Thymus (tissue), 11 donors: ENCODE measurements around the gene PLAAT5. TPM values are rescaled to one million over a fixed set of nuclear protein-coding genes. Genes with fewer than 3 reads are reported as not detected.
"Not testable (repeated sequence)": the region's sequence is repeated elsewhere in the genome, so short reads cannot be mapped to it uniquely, and the experiment has no call there.

ENCODE experiments used
- DNase-seq, 9 donors: peaks; one replicate each; pipeline ENCODE4 v3.0.0-alpha.2; 2013; ENCODE audit warnings: low spot score in 9 of 9, low read depth in 6 of 9, missing footprints in 1 of 9
- H3K27ac ChIP-seq, 2 donors: one replicate each; pipeline ENCODE4 v1.5.1; 2013; ENCODE audit warnings: control low read depth in 1 of 2, low read depth in 1 of 2, low read length in 1 of 2, mild to moderate bottlenecking in 1 of 2, moderate library complexity in 1 of 2
- H3K27me3 ChIP-seq, 2 donors: one replicate each; pipeline ENCODE4 v1.5.1; 2013; ENCODE audit warnings: low read length in 1 of 2; ENCODE audit not compliant: control insufficient read depth in 2 of 2, insufficient read depth in 1 of 2
- H3K36me3 ChIP-seq, 2 donors: one replicate each; pipeline ENCODE4 v1.5.1; 2013; ENCODE audit warnings: low read length in 1 of 2, mild to moderate bottlenecking in 1 of 2, moderate library complexity in 1 of 2; ENCODE audit not compliant: control insufficient read depth in 2 of 2, insufficient read depth in 2 of 2
- H3K4me1 ChIP-seq, 2 donors: one replicate each; pipeline ENCODE4 v1.5.1; 2013; ENCODE audit warnings: low read length in 2 of 2; ENCODE audit not compliant: control insufficient read depth in 2 of 2, insufficient read depth in 2 of 2
- H3K4me3 ChIP-seq, 2 donors: one replicate each; pipeline ENCODE4 v1.5.1; 2013; ENCODE audit warnings: low read length in 2 of 2, control low read depth in 1 of 2, mild to moderate bottlenecking in 1 of 2
- H3K9me3 ChIP-seq, 2 donors: one replicate each; pipeline ENCODE4 v1.5.1; 2013; ENCODE audit warnings: low read length in 1 of 2, mild to moderate bottlenecking in 1 of 2; ENCODE audit not compliant: control insufficient read depth in 2 of 2, insufficient read depth in 1 of 2
- WGBS: extraction: QIAGEN DNeasy Blood & Tissue Kit; methylation state at CpG from one replicate; pipeline ENCODE4 v1.1.7; 2013; 5-methylcytosine and 5-hydroxymethylcytosine counted together
- polyA plus RNA-seq: library from polyadenylated mRNA; stranded (reverse); fragments of 200-250 nt; gene quantifications from one replicate; pipeline ENCODE4 v1.2.3, GENCODE V29; 2013
- total RNA-seq: library from RNA; stranded (reverse); fragments of 120-200 nt; gene quantifications from one replicate; pipeline ENCODE4 v1.2.4, GENCODE V29; 2013
- donor health status: healthy.

Gene PLAAT5
- total and polyA plus RNA-seq, 2 donors = 0.11 to 0.19 TPM

GRCh38 chr11:63443714-63444113 is 47.3 kb downstream of the PLAAT5 start:
- Histone ChIP-seq H3K4me3 (no peak overlapping the region), H3K27me3 (no peaks in the 10 kb centered on the region), H3K36me3 (no peaks in the 10 kb centered on the region), H3K27ac (no peak overlapping the region), H3K9me3 (no peaks in the 10 kb centered on the region), H3K4me1 (no peaks in the 10 kb centered on the region)
- 80% methylated on average over 1 of the region's 1 CpG for WGBS
- no peak for DNase-seq

GRCh38 chr11:63435831-63436230 is 55.1 kb downstream of the PLAAT5 start:
- 17% methylated on average over 4 of the region's 4 CpGs for WGBS
- H3K27ac ChIP-seq, H3K36me3 ChIP-seq, H3K9me3 ChIP-seq, H3K4me3 ChIP-seq, H3K4me1 ChIP-seq, H3K27me3 ChIP-seq, DNase-seq: not testable (repeated sequence)

- not testable (repeated sequence) for DNase-seq
Measured at GRCh38 chr11:63435351-63435750, 55.6 kb downstream of the PLAAT5 start.

DNA sequence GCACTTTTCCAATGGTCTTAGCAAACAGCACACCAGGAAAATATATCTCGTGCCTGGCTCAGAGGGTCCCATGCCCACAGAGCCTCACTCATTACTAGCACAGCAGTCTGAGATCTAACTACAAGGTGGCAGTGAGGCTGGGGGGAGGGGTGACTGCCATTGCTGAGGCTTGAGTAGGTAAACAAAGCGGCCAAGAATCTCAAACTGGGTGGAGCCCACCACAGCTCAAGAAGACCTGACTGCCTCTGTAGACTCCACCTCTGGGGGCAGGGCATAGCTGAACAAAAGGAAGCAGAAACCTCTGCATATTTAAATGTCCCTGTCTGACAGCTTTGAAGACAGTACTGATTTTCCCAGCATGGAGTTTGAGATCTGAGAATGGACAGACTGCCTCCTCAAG is 60.2 kb downstream of the PLAAT5 start:
- not testable (repeated sequence) for H3K4me3 ChIP-seq, DNase-seq, H3K36me3 ChIP-seq, H3K4me1 ChIP-seq, H3K27me3 ChIP-seq, H3K27ac ChIP-seq, H3K9me3 ChIP-seq
- WGBS = 63% methylated on average over 2 of the region's 2 CpGs

More at GRCh38 chr11:63435351-63435750, 55.6 kb downstream of the PLAAT5 start:
- H3K27me3 ChIP-seq, H3K4me1 ChIP-seq, H3K27ac ChIP-seq, H3K4me3 ChIP-seq, H3K9me3 ChIP-seq, H3K36me3 ChIP-seq: not testable (repeated sequence)
- 86% methylated on average over 21 of the region's 22 CpGs for WGBS

GRCh38 chr11:63427971-63428508 is 62.9 kb downstream of the PLAAT5 start:
- H3K27ac ChIP-seq = no peak overlapping the region
- H3K4me3 ChIP-seq = no peak overlapping the region
- WGBS = 92% methylated on average over 2 of the region's 2 CpGs
- no peaks in the 10 kb centered on the region for H3K4me1 ChIP-seq
- no peaks in the 10 kb centered on the region for H3K36me3 ChIP-seq
- no peaks in the 10 kb centered on the region for H3K9me3 ChIP-seq
- no peaks in the 10 kb centered on the region for H3K27me3 ChIP-seq
- no peak for DNase-seq

- Histone ChIP-seq H3K4me3 (no peak overlapping the region), H3K27me3 (no peaks in the 10 kb centered on the region), H3K27ac (no peak overlapping the region), H3K4me1 (no peaks in the 10 kb centered on the region), H3K36me3 (no peaks in the 10 kb centered on the region), H3K9me3 (no peaks in the 10 kb centered on the region)
- DNase-seq = no peak
- WGBS = 48% methylated on average over 2 of the region's 2 CpGs
Measured at GRCh38 chr11:63417174-63417852, 73.7 kb downstream of the PLAAT5 start.

Other genes starting within 250 kb of the PLAAT5 start
- gene SLC22A25, start 247.6 kb downstream of the PLAAT5 start, total RNA-seq = not detected
- not detected for gene SLC22A25, start 247.6 kb downstream of the PLAAT5 start, polyA plus RNA-seq
- not detected for gene SLC22A9, start 121.4 kb downstream of the PLAAT5 start, total RNA-seq
- 0.02 TPM for gene SLC22A9, start 121.4 kb downstream of the PLAAT5 start, polyA plus RNA-seq
- gene LGALS12, start 14.9 kb upstream of the PLAAT5 start, total RNA-seq = 0.71 TPM
- gene LGALS12, start 14.9 kb upstream of the PLAAT5 start, polyA plus RNA-seq = 0.21 TPM
- gene PLAAT4, start 45.6 kb upstream of the PLAAT5 start, total RNA-seq = 68.3 TPM
- 109 TPM for gene PLAAT4, start 45.6 kb upstream of the PLAAT5 start, polyA plus RNA-seq
- 0.19 TPM for gene PLAAT2, start 72.2 kb upstream of the PLAAT5 start, total RNA-seq
- gene PLAAT2, start 72.2 kb upstream of the PLAAT5 start, polyA plus RNA-seq = 1.8 TPM
- 2.1 TPM for gene PLAAT3, start 123.3 kb upstream of the PLAAT5 start, total RNA-seq
- gene PLAAT3, start 123.3 kb upstream of the PLAAT5 start, polyA plus RNA-seq = 21.8 TPM
- 17.8 TPM for gene ATL3, start 180.2 kb upstream of the PLAAT5 start, total RNA-seq
- gene ATL3, start 180.2 kb upstream of the PLAAT5 start, polyA plus RNA-seq = 18.9 TPM
- gene RTN3, start 190.3 kb upstream of the PLAAT5 start, total RNA-seq = 26.0 TPM
- 57.7 TPM for gene RTN3, start 190.3 kb upstream of the PLAAT5 start, polyA plus RNA-seq